Activated CD4-positive, alpha-beta T cell treated with anti-CD3 and anti-CD28 coated beads, Interleukin-2, amount 50 U/mL, for 4 hours (primary cell): ENCODE measurements around the gene RAB3GAP2.
"Not testable (repeated sequence)": the region's sequence is repeated elsewhere in the genome, so short reads cannot be mapped to it uniquely, and the experiment has no call there.

Source experiments
- DNase-seq, 2 experiments: peaks; one replicate each; pipeline ENCODE4 v3.0.0-alpha.2; 2020

Gene RAB3GAP2

DNA sequence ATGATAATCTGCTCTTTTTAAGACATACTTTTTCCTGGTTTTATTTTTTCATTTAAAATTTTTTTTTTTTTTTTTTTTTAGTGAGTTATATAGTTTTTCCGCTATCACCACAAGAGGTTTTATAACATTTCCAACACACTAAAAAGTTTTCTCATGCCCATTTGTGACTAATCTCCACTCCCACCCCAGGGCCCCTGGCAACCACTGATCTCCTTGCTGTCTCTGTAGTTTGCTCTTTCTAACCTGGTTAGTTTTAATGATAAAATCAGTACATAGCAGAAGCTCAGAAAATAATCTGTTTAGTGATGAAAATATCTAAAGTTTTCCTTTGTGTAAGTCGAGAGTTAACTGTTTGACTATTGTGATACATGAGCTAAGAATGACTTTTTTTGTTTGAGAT lies 136.5 kb downstream of the RAB3GAP2 start:
- DNase-seq = no peak

DNA sequence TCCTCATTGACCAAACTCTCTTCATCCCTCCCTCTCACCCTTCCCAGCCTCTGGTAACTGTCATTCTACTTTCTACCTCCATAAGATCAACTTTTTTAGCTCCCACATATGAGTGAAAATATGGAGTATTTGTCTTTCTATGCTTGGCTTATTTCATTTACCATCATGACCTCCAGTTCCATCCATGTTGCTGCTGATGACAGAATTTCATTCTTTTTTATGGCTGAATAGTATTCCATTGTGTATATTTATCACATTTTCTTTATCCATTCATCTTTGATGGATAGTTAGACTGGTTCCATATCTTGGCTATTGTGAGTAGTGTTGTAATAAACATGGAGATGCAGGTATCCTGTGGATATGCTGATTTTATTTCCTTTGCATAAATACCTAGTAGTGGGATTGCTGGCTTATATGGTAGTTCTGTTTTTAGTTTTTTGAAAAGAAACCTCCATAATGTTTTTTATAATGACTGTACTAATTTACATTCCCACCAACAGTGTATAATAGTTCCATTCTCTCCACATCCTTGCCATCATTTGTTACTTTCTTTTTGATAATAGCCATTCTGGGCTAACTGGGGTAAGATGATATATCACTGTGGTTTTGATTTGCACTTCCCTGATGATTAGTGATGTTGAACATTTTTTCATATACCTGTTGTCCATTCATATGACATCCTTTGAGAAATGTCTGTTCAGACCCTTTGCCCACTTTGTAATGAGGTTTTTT lies 142.6 kb downstream of the RAB3GAP2 start:
- DNase-seq = no peak

DNA sequence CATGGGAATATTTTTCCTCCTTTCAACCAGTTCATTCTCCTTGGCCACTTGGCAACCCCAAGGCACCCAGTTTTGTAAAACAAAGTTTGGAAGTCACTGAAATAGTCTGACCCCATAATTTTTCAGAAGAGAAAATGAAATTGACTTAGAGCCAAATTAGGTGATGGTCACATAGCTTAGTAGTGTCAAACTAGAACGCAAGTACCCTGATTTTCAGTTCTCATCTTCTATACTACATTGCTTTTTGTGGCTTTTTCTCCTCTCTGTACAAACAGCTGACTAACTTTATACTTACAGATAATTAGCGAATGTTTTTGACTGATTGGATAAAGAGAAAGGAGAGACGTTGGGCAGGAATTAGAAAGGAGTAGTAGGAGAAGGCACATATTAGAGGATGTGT lies 145.2 kb downstream of the RAB3GAP2 start:
- DNase-seq = no peak

DNA sequence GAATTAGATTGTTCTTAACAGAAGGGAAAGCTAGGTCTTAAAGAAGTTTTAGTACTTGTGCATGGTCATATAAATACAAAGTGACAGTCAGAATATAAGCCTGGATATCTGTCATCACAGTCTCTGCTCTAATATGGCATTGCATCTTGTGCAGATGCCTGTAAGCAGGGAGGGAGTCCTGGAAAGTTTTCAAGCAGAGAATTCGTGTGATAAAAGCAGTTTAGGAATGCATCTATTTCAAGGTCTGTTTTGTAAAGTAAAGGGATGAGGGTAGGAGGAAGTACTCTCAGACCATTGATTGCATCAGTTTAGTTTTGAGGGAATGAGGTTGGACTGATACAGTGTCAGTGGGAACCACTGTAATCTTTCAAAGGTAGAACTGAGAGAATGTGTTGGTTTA lies 147.7 kb downstream of the RAB3GAP2 start:
- no peak for DNase-seq

DNA sequence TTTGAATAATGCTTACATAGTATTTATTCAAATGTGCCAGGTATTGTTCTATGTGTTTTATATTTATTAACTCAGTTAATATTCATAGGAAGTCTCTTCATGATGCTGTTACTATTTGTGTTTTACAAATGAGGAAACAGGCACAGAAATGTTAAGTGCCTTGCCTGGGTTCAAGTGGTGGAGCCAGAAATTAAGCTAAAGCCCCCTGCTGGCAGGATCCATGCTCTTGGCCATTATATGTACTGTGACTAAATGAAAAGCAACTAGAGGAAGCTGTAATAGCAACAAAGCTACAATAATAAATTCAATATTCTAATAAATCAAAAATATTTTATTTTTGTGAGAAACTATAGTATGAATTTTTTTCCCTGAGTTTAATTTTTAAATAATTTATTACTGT lies 148.4 kb downstream of the RAB3GAP2 start:
- DNase-seq = no peak

DNA sequence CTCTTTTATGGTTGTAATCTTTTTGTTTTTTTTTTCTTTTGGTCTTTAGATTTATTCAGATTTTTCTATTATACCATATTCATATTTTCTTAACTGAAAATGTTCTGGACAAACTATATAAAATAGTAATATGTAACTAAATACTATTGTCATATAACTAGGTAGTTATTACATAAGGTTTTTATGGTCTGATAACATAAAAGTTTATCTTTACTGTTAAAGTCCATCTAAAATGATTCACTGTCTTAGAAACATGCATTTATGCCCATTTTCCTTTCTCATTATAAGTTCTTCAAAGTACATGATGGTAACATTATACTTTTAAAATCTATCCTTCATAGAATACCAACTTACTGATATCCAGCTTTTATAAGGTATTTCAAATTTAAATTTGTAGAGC lies 149.2 kb downstream of the RAB3GAP2 start:
- DNase-seq = no peak

DNA sequence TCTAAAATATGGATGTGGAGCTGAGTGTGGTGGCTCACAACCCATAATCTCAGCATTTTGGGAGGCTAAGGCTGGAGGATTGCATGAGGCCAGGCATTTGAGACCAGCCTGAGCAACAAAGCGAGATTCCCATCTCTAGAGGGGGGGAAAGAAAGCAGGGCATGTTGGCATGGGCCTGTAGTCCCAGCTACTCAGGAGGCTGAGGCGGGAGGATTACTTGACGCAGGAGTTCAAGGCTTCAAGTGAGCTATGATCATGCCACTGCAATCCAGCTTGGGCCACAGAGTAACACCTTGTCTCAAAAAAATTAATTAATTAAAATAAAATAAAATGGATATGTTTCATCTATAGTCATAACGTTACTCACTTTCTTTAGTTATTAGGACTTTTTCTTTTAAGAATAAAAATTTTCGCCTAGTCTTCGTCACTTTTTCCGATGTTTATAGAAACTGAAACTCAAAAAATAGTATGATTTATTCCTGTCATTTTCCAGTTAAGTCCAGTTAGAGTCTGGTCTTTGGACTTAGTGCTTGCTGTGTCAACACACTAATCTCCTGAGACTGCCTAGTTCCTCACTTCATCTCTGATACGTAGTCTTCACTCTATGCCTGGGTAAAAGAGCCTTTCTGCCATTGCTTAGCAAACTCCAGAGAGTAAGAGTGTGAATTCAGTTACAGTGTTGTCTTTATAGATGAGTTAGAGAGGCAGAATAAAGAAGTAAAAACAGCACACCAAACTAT lies 150.3 kb downstream of the RAB3GAP2 start:
- no peak for DNase-seq

DNA sequence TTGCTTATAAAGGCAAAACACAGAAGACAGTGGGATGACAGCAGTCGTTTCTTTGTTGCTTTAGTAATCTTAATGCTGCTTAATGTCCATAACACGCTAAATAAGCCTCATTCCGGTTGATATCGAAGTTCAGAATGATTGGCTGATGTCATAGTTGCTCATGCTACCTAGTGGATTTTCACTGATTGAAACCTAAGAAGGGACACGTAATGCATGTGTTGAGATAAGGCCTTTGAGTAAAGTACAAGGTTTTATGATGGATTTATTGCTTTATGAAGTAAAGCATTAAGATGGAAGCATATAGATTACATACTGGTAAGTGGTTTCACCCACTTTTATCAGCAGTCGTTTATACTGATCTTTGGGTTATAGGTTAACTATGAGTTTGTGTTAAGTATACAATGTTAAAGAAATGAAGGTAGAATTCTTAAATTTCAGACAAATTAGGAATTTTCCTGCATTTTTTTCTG lies 153.2 kb downstream of the RAB3GAP2 start:
- DNase-seq = no peak

DNA sequence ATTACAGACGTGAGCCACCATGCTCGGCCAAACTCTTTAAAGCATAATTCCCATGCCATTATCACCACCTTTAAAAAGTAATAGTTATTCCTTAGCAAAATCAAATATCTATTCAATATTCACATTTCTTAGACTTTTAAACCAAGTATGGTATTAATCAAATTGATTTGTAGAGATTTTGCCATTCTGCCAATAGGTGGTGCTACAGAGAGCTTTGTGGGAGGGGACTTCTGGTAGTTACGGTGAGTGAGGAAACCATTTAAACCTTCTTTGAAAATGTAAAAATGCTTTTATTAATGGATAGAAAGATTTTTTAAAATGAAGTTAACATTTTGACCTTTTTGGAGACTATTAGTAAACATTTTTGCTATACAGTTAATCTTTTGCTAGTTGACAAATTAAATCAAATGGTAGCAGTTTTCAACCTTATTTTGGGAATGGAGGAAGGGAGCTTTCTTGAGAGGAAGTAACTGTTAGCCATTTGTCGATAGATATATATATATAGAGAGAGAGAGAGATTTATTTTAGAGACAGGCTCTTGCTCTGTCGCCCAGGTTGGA lies 159.0 kb downstream of the RAB3GAP2 start:
- peak in 1 of 2 experiments; percentile 11 for DNase-seq

DNA sequence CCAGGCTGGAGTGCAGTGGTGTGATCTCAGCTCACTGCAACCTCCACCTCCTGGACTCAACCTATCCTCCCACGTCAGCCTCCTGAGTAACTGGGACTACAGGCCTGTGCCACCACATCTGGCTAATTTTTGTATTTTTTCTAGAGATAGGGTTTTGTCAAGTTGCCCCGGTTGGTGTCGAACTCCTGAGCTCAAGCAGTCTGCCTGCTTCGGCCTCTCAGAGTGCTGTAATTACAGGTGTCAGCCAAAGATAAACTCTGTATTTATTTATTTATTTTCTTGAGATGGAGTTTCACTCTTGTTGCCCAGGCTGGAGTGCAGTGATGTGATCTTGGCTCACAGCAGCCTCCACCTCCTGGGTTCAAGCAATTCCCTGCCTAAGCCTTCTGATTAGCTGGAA lies 159.7 kb downstream of the RAB3GAP2 start:
- not testable (repeated sequence) for DNase-seq

DNA sequence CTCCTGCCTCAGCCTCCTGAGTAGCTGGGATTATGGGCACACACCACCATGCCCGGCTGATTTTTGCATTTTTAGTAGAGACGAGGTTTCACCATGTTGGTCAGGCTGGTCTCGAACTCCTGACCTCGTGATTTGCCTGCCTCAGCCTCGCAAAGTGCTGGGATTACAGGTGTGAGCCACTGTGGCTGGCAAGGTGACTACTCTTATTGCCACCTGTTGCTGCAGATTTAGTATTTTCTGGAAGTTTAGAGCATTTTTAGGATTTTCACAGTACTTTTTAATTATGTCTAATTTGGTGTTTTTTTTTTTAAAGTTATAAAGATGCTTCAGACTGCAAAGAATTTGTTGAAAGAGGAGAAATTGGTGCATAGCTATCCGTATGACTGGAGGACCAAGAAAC lies 161.8 kb downstream of the RAB3GAP2 start:
- not testable (repeated sequence) for DNase-seq

DNA sequence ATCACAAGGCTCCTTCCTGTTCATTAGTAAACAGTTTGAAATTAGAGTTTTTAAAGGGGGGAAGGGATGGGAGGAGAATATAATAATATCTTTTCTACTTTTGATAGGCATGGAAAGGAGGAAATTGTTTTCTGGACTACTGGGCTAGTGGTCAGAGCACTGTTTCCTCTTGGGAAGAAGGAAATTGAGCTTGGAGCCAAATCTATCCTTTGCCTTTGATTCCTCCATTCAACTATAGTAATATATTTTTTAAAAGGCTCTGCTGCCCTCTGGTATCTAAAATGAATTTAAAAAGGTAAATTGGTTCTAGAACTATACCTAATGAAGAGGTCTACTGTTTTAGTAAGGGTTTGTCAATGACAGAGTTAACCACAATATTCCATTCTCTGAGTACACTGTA lies 172.4 kb downstream of the RAB3GAP2 start:
- DNase-seq = no peak
